ACHN (cell line): ENCODE results near the gene RNF39.
"Not testable (repeated sequence)": the region's sequence is repeated elsewhere in the genome, so short reads cannot be mapped to it uniquely, and the experiment has no call there.

Source experiments
- DNase-seq: peaks from one replicate; pipeline ENCODE4 v3.0.0-alpha.2; 2015
- in situ Hi-C: cut with HindIII; loops from 2 replicates; pipeline ENCODE4 v1.10.0; 2017; ENCODE audit warnings: low sequenced_read_pairs, low pct_ligation_motif_present, low pct_unique_long_range_greater_than_20kb

The RNF39 gene

DNA sequence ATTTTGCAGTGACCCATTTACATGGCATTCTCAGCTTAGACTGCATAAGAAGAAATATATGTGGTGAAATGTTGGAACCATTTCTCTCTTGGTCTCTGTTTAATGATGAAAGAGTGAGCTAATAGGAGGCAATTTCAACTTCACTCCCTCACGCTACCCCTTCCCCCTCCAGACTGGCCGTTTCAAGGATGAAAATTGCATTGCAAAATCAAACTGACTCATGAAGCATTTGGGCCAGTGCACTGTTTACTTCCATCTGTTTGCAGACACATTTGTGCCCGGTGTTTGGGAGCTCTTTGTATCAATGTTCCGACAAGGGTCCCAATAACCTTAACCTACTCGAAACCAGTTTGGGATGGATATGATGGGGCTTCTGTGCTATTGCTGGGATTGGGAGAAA is 42.1 kb downstream of the RNF39 start:
- in situ Hi-C loops, DNase-seq: not testable (repeated sequence)

DNA sequence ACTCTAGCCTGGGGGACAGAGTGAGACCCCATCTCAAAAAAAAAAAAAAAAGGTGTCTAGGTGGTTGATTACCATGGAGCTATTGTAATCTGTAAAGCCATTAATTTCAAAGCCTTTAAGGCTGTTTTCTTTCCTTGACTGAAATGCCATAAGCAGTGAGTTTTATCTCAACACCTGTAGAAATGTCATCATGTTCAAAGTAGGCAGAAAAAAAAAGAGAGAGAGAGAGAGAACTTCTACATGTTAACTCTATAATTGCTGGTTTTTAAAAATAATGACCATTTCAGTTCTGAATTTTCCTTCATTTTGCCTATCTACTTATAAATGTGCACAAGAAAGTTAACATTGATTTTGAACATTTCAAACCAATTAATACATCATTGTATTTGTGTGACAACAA is 44.2 kb downstream of the RNF39 start:
- no peak for DNase-seq
- in situ Hi-C loops = no loop called here

DNA sequence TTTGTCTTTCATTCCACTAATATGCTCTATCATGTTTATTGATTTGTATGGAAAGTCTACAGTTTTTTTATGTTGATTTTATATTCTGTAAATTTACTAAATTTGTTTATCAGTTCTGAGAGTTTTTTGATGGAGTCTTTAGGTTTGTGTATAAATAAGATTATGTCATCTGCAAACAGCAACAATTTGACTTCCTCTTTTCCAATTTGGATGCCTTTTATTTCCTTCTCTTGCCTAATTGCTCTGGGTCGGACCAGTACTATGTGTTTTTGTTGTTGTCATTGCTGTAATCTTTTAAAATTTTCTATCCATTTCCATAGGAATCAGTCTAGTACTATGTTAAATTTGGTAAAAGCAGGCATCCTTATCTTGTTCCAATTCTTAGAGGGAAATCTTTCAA is 46.0 kb downstream of the RNF39 start:
- in situ Hi-C loops = no loop called here
- DNase-seq = no peak

DNA sequence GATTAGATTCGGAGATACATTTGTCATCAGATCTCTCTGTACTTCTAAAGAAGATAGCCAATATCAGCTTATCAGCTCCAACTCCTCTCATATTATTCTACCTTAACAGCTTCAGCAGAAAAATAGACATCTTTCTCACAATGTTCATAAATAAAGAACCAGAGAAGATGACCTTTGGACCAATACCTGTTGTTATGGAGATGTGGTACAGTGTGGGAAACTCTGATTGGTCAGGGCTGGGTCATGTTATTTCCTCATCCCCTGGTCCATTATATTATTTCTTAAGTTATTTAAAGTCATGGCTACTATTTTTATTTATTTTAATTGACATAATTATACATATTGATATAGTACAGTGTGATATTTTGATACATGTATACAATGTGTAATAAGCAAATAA is 50.4 kb downstream of the RNF39 start:
- DNase-seq = no peak
- in situ Hi-C loops = no loop called here

DNA sequence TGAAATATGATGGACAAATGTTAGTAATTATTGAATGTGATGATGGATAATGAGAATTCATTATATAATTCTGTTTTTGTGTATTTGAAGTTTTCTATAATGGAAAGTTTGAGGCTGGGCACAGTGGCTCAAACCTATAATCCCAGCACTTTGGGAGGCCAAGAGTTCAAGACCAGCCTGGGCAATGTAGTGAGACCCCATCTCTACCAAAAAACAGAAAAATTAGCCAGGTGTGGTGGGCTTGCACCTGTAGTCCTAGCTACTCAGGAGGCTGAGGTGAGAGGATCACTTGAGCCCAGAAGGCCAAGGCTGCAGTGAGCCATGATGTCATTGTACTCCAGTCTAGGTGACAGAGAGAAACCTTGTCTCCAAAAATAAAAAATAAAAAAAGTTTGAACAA is 52.9 kb downstream of the RNF39 start:
- in situ Hi-C loops, DNase-seq: not testable (repeated sequence)

- DNase-seq = no peak
- in situ Hi-C loops = no loop called here
These were observed 53.4 kb downstream of the RNF39 start for GRCh38 chr6:30022189-30022588.

DNA sequence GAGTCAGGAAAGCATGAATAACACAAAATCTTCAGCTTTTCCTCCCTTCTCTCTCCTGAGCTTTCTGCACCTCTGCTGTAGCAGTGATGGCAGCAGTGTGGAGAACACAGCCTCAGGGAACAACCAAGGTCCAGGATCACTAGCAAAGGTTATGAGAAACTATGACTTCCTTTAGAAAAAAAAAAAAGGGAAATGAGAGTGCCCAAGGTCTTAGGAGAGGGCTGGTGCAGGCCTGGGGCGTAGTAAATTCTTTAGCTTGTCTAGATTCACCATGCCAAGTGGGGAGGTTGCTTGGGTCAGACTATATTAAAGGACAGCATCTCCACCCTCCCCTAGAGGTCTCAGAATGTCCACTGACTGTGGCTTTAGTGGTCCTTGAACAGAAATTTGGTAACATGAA is 54.9 kb downstream of the RNF39 start:
- in situ Hi-C loops = no loop called here

More for the DNA sequence above, 54.9 kb downstream of the RNF39 start:
- no peak for DNase-seq
